ENCODE measurements around the gene PALD1.

DNA sequence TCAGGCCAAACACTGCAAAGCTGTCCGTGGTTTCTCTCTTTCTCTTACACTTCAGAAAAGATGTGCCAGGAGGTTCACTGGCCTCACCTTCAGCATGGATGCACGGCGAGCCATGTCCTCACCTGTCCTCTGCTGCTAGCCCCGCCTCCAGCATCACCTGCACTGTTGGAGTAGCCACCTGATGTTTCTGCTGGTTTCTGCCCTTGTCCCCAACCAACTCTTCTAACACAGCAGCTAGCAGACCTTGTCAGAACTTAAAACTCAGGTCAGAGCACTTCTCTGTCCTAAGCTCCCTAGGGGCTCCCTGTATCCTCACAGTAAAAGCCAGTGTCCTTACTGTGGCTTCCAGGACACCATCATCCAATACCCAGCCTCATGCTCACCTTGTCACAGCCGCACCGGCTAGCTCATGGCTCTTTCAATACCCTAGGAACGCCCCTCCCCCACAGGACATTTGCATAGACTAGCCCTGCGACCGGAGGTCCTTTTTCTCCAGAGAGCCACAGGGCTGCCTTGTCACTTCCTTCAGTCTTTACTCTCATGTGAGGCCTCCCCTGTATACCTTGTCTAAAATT is 15.2 kb downstream of the PALD1 start:
- TF ChIP-seq CTCF (IDR thresholded peaks at IDR 0.05) (no peak), POLR2A (IDR thresholded peaks at IDR 0.05) (no peak)

All from adrenal gland (tissue), 5 donors.